ENCODE data around the gene MUC5B. TPM values are rescaled to one million over a fixed set of nuclear protein-coding genes. Genes with fewer than 3 reads are reported as not detected.

MUC5B gene
- total and polyA plus RNA-seq, 2 of the 13 experiments (the other 11 are each of a cell fraction or from before 2014, with no cell fraction given), result 0.01 TPM; not detected in 1

DNA sequence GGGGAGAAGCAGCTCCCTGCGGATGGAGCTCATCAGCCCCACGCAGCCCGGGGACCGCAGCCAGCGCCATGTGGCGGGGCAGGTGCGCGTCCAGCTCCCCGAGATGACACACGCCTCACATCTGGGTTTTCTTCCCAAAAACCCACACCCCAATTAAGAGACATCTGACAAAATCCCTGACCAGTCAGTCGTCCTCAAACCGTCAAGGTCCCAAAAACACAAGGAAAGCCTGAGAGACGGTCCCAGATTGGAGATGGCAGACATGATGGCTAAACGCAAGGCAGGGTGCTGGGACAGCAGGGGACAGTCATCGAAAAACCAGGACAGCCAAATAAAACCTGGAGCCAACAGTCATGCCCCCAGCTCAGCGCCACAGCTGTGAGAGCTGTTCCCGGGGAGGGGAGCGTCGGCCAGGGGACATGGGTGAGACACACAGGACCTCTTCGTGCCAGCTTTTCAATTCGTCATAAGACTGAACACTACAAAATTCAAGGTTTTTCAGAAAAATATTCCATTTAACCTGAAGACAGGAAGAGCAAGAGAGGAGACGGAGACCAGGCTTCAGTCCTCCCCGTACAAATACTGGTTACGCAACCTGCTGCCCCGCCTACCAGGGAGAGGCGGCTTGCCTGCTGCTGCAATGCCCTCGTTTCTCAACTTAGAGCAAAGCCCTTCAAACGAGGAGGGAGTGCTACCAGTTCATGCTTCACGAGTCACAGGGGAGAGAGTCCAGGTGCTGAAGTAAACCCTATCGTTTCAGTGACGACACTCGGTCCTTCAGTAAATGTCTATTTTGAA is 76.0 kb downstream of the MUC5B start (continued):
- TF ChIP-seq KDM5B (CRISPR knock-in tag; IDR thresholded peaks at IDR 0.05; ENCODE audit: borderline replicate concordance), result peak; percentile 66; the same call in 1 of the 2 replicates
- TF ChIP-seq HIVEP1 (CRISPR knock-in tag; IDR thresholded peaks at IDR 0.05), result peak; percentile 59; the same call in 1 of the 2 replicates
- TF ChIP-seq FOXO1 (CRISPR knock-in tag; IDR thresholded peaks at IDR 0.05), result peak; percentile 26; the same call in 1 of the 2 replicates
- TF ChIP-seq AKAP8 (CRISPR knock-in tag; IDR thresholded peaks at IDR 0.05), result peak; percentile 71; the same call in 1 of the 2 replicates
- 0 out of 2 replicates have a peak, but pooled peaks have one; percentile 58 for TF ChIP-seq RFXANK (CRISPR knock-in tag; IDR thresholded peaks at IDR 0.05)
- 0 out of 2 replicates have a peak, but pooled peaks have one; percentile 51 for TF ChIP-seq SP140L (CRISPR knock-in tag; IDR thresholded peaks at IDR 0.05; ENCODE audit: borderline replicate concordance)
- TF ChIP-seq MED13 (CRISPR knock-in tag; IDR thresholded peaks at IDR 0.05), result no peak
- peak; percentile 83 for TF ChIP-seq ZNF343 (CRISPR knock-in tag; IDR thresholded peaks at IDR 0.05)
- TF ChIP-seq TRIM24 (CRISPR knock-in tag; IDR thresholded peaks at IDR 0.05), result 0 out of 2 replicates have a peak, but pooled peaks have one; percentile 25
- TF ChIP-seq ZBTB7B (CRISPR knock-in tag; IDR thresholded peaks at IDR 0.05), result peak; percentile 84; the same call in 1 of the 2 replicates
- TF ChIP-seq, protein P1, sequence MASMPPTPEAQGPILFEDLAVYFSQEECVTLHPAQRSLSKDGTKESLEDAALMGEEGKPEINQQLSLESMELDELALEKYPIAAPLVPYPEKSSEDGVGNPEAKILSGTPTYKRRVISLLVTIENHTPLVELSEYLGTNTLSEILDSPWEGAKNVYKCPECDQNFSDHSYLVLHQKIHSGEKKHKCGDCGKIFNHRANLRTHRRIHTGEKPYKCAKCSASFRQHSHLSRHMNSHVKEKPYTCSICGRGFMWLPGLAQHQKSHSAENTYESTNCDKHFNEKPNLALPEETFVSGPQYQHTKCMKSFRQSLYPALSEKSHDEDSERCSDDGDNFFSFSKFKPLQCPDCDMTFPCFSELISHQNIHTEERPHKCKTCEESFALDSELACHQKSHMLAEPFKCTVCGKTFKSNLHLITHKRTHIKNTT (CRISPR knock-in tag; IDR thresholded peaks at IDR 0.05), result no peak
- TF ChIP-seq ZNF335 (CRISPR knock-in tag; IDR thresholded peaks at IDR 0.05), result peak; percentile 25; the same call in 1 of the 2 replicates
- TF ChIP-seq SPEN (CRISPR knock-in tag; IDR thresholded peaks at IDR 0.05; ENCODE audit: low read depth), result peak; percentile 68
- peak; percentile 100 for TF ChIP-seq SP5 (CRISPR knock-in tag; IDR thresholded peaks at IDR 0.05; ENCODE audit: borderline replicate concordance, low read depth)
- TF ChIP-seq ZNF607 (CRISPR knock-in tag; IDR thresholded peaks at IDR 0.05; ENCODE audit: borderline replicate concordance), result no peak
- TF ChIP-seq, protein P2, sequence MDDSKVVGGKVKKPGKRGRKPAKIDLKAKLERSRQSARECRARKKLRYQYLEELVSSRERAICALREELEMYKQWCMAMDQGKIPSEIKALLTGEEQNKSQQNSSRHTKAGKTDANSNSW (CRISPR knock-in tag; IDR thresholded peaks at IDR 0.05; ENCODE audit: borderline replicate concordance), result no peak
- TF ChIP-seq, protein P3, sequence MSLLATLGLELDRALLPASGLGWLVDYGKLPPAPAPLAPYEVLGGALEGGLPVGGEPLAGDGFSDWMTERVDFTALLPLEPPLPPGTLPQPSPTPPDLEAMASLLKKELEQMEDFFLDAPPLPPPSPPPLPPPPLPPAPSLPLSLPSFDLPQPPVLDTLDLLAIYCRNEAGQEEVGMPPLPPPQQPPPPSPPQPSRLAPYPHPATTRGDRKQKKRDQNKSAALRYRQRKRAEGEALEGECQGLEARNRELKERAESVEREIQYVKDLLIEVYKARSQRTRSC (CRISPR knock-in tag; IDR thresholded peaks at IDR 0.05; ENCODE audit: low read depth), result no peak
- TF ChIP-seq, protein P4, sequence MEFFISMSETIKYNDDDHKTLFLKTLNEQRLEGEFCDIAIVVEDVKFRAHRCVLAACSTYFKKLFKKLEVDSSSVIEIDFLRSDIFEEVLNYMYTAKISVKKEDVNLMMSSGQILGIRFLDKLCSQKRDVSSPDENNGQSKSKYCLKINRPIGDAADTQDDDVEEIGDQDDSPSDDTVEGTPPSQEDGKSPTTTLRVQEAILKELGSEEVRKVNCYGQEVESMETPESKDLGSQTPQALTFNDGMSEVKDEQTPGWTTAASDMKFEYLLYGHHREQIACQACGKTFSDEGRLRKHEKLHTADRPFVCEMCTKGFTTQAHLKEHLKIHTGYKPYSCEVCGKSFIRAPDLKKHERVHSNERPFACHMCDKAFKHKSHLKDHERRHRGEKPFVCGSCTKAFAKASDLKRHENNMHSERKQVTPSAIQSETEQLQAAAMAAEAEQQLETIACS (CRISPR knock-in tag; IDR thresholded peaks at IDR 0.05), result no peak
- no peak for TF ChIP-seq CHCHD3 (CRISPR knock-in tag; IDR thresholded peaks at IDR 0.05)
- peak; percentile 64; the same call in 1 of the 2 replicates for TF ChIP-seq ZNF441 (CRISPR knock-in tag; IDR thresholded peaks at IDR 0.05; ENCODE audit: borderline replicate concordance)
- TF ChIP-seq, protein P5, sequence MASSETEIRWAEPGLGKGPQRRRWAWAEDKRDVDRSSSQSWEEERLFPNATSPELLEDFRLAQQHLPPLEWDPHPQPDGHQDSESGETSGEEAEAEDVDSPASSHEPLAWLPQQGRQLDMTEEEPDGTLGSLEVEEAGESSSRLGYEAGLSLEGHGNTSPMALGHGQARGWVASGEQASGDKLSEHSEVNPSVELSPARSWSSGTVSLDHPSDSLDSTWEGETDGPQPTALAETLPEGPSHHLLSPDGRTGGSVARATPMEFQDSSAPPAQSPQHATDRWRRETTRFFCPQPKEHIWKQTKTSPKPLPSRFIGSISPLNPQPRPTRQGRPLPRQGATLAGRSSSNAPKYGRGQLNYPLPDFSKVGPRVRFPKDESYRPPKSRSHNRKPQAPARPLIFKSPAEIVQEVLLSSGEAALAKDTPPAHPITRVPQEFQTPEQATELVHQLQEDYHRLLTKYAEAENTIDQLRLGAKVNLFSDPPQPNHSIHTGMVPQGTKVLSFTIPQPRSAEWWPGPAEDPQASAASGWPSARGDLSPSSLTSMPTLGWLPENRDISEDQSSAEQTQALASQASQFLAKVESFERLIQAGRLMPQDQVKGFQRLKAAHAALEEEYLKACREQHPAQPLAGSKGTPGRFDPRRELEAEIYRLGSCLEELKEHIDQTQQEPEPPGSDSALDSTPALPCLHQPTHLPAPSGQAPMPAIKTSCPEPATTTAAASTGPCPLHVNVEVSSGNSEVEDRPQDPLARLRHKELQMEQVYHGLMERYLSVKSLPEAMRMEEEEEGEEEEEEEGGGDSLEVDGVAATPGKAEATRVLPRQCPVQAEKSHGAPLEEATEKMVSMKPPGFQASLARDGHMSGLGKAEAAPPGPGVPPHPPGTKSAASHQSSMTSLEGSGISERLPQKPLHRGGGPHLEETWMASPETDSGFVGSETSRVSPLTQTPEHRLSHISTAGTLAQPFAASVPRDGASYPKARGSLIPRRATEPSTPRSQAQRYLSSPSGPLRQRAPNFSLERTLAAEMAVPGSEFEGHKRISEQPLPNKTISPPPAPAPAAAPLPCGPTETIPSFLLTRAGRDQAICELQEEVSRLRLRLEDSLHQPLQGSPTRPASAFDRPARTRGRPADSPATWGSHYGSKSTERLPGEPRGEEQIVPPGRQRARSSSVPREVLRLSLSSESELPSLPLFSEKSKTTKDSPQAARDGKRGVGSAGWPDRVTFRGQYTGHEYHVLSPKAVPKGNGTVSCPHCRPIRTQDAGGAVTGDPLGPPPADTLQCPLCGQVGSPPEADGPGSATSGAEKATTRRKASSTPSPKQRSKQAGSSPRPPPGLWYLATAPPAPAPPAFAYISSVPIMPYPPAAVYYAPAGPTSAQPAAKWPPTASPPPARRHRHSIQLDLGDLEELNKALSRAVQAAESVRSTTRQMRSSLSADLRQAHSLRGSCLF (CRISPR knock-in tag; IDR thresholded peaks at IDR 0.05; ENCODE audit: borderline replicate concordance), result no peak

Data from HepG2 (cell line).